ENCODE measurements around the gene NOP53.
"Not testable (repeated sequence)": the region's sequence is repeated elsewhere in the genome, so short reads cannot be mapped to it uniquely, and the experiment has no call there.

NOP53 gene

GRCh38 chr19:47718415-47719046 lies 26.8 kb upstream of the NOP53 start:
- not testable (repeated sequence) for DNase-seq

- DNase-seq: no peak
Measured at GRCh38 chr19:47719047-47719859, 26.1 kb upstream of the NOP53 start.

- no peak for DNase-seq
Measured at GRCh38 chr19:47720669-47721422, 24.5 kb upstream of the NOP53 start.

- no peak for DNase-seq
Measured at GRCh38 chr19:47723581-47723940, 21.8 kb upstream of the NOP53 start.

DNA sequence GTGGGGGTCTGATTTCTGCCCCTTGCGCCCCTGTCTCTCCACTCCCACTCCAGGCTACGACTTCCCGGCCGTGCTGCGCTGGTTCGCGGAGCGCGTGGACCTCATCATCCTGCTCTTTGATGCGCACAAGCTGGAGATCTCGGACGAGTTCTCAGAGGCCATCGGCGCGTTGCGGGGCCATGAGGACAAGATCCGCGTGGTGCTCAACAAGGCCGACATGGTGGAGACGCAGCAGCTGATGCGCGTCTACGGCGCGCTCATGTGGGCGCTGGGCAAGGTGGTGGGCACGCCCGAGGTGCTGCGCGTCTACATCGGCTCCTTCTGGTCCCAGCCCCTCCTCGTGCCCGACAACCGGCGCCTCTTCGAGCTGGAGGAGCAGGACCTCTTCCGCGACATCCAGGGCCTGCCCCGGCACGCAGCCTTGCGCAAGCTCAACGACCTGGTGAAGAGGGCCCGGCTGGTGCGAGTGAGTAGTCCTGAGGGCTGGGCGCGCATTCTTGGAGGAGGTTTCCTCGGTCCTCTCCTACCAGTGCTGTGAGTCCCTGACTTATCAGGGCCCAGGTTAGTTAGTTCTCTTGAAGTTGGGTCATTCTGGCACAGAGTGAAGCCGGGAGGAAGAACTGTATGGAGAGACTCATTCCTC lies 19.5 kb upstream of the NOP53 start:
- DNase-seq: no peak

DNA sequence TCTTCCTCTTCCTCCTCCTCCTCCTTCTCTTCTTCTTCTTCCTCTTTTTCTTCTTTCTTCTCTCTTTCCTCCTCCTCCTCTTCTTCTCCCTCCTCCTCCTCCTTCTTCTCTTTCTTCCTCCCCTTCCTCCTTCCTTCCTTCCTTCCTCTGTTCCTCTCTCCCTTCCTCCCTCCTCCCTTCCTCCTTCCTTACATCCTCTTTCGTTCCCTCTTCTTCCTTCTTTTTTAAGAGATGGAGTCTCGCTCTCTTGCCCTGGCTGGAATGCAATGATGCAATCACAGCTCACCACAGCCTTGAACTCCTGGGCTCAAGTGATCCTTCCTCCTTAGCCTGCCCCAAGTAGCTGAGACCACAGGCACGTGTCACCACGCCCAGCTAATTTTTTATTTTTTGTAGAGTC lies 18.9 kb upstream of the NOP53 start:
- DNase-seq: no peak

DNA sequence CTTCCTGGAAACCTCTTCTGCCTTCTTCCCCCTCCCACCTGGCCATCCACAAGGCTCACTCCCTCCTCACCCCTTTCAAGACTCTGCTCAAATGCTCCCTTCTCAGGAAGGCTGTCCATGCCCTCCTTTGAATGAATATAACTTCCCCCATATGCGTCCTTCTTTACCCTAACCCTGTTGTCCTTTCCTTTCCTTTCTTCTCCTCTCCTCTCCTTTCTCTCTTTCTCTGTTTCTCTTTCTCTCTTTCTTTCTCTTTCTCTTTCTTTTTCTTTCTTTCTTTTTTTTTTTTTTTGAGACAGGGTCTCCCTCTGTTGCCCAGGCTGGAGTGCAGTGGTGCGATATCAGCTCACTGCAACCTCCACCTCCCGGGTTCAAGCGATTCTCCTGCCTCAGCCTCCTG lies 17.1 kb upstream of the NOP53 start:
- DNase-seq: not testable (repeated sequence)

GRCh38 chr19:47729468-47729798 lies 15.9 kb upstream of the NOP53 start:
- DNase-seq: no peak

DNA sequence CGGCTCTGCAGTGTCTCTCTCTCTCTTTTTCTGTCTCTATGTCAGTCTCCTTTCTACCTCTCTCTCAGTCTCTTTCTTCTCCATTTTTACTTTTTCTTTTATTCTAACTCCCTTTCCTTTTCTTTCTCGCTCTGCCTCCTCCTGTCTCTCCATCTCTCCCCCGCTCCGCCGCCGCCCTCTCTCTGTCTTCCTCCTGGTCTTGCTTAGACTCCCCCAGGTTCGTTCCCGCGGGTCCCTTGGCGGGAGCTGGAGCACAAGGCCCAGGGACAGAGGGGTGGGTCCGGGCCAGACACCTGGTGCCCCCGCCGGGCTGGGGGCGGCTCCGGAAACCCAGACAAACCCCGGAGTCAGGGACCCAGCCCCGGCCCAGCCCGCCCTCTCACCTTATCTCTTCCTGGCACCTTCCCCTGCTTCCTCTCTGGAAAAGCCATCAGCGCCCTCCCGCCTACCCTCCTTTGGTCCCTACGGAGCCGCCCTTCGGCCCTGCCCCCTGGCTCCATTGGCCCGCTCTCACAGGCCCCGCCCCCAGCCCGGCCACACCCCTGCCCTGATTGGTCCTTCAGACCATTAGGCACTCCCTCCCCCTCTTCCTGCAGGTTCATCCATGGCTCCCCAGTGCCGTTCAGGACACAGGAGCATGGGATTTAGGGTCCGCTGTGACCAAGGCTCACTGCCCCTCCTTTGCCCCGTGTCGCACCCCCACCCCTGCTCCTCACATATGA lies 15.4 kb upstream of the NOP53 start:
- DNase-seq: no peak

- no peak for DNase-seq
Measured at GRCh38 chr19:47730521-47730889, 14.8 kb upstream of the NOP53 start.

- DNase-seq: no peak
Measured at GRCh38 chr19:47730910-47731309, 14.4 kb upstream of the NOP53 start.

DNA sequence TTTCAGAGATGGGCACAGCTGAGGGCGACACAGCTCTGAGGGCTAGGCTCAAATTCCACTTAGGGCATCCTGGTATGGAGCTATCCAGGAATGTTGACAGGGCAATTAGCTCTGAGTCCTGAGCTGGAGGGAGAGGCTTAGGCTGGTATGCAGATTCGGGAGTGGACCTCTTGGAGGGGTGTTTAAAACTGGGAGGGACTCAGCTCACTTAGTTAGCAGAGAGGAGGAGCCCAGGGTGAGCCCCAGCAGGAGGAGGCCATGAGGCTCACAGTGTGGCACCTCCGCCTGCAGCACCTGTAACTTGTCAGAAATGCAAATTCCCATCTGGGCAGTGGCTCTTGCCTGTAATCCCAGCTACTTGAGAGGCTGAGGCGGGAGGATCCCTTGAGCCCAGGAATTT lies 10.2 kb upstream of the NOP53 start:
- DNase-seq: no peak

- no peak for DNase-seq
Measured at GRCh38 chr19:47740866-47741519, 4.4 kb upstream of the NOP53 start.

DNA sequence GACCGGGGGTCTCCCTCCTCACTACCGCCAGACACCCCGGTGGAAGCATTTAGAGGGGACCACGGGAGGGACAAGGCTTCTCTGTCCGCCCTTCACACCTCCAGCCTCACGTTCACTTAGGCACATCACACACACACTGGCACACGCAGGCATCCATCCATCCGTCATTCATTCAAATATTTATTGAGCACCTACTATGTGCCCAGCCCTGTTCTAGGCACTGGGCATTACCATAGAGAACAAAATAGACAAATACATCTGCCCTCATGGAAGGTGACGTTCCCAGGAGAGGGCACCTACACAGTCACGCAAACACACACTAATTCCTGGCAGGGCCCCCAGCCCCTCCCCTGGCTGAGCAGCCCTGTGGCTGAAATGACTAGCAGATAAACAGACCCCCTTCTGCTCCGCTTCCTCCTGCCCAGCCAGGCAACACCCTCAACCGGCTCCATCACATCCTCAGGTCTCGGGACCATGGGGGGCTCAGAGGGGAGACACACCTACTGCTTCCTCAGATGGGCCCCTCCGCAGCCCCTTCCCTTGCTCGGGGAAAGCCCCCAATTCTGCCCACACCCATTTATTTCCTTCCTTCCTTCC lies 3.7 kb upstream of the NOP53 start:
- DNase-seq: no peak

- DNase-seq: no peak
Measured at GRCh38 chr19:47742634-47743033, 2.7 kb upstream of the NOP53 start.

- DNase-seq: not testable (repeated sequence)
Measured at GRCh38 chr19:47746129-47746528, 783 bp downstream of the NOP53 start.

GRCh38 chr19:47749326-47749725 lies 4.0 kb downstream of the NOP53 start:
- DNase-seq: no peak

GRCh38 chr19:47750752-47751151 lies 5.4 kb downstream of the NOP53 start:
- no peak for DNase-seq

DNA sequence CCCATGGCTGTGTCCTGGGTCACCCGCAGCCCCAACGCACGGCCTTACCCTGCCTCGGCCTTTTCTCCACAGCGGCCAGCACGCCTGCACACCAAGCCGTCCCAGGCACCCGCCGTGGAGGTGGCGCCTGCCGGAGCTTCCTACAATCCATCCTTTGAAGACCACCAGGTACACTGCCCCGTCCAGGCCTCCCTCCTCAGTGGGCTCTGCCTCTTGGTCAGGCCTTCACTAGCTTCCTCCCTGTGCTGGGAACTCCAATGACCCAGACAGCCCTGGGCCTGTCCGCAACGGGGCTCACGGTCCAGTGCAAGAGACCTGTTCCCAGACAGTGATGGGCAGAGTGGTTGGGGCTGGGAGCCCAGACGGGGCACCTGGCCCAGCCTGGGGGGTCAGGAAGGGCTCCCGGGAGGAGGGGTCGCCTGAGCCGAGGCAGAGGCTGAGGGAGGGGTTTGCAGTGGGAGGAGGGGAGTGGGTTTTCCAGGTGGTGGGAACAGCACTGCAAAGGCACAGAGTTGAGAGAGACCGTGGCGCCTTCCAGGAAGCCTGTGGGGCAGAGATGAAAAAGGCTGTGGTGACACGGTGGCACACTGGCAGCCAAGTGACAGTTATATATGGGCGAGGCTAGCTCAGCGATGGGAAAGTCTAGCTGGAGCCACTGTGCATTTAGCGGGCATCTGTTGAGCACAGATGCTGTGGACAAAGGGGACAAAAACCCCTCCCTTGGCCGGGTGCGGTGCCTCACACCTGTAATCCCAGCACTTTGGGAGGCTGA lies 7.3 kb downstream of the NOP53 start:
- DNase-seq: no peak

DNA sequence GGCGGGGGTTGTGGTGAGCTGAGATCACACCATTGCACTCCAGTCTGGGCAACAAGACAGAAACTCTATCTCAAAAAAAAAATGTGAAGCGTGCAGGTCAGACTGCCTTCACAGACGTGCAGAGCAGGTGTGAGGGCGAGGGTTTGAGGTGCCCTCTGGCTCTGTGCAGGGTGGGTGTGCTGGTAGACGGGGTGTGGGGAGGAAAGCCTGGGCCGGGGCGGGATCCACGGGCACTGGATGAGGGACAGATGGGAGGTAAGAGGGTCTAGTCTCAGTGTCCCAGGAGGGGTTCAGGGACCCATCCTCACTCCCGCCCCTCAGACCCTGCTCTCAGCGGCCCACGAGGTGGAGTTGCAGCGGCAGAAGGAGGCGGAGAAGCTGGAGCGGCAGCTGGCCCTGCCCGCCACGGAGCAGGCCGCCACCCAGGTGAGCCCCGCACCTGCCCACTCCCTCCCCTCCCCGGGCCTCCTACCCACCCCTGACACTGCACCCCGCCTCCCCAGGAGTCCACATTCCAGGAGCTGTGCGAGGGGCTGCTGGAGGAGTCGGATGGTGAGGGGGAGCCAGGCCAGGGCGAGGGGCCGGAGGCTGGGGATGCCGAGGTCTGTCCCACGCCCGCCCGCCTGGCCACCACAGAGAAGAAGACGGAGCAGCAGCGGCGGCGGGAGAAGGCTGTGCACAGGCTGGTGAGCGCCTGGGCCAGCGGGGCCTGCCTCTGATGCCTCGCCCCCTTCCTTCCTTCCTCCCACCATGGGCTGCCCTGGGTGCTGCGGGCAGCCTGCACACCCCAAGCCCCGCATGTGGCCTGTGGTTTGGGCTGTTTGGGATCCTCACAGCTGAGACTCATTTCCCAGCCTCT lies 9.1 kb downstream of the NOP53 start:
- no peak for DNase-seq
